IPS DF 4.7 (cell line): ENCODE data around the gene GLB1L2.

ENCODE experiments used
- DNase-seq: peaks from one replicate; pipeline ENCODE4 v3.0.0-alpha.2; 2013; ENCODE audit warnings: low spot score; ENCODE audit errors: extremely low read depth

The GLB1L2 gene

DNA sequence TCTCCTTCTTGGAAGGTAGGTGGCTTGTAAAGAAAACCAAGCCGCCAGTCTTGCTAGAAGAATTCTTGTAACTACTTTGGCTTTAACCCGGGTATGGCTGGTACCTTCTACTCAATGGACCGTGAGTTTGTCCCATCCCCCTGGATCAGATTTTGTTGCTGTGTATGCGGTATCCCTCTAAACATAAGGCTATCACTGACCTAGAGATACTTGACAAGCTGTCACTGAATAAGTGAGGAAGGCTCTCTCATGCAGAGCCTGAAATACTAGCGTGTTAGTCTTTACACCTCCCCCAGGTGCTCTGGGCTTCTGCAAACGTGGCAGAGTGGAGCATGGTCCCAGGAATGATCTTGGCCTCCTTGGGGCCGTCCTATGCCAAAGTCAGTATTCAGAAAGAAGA lies 34.5 kb downstream of the GLB1L2 start:
- DNase-seq: no peak

GRCh38 chr11:134367781-134368180 lies 36.0 kb downstream of the GLB1L2 start:
- DNase-seq: no peak

GRCh38 chr11:134369656-134370525 lies 38.1 kb downstream of the GLB1L2 start:
- DNase-seq: no peak

- no peak for DNase-seq
Measured at GRCh38 chr11:134370526-134371435, 39.0 kb downstream of the GLB1L2 start.

- DNase-seq: no peak
Measured at GRCh38 chr11:134371436-134372185, 39.8 kb downstream of the GLB1L2 start.

DNA sequence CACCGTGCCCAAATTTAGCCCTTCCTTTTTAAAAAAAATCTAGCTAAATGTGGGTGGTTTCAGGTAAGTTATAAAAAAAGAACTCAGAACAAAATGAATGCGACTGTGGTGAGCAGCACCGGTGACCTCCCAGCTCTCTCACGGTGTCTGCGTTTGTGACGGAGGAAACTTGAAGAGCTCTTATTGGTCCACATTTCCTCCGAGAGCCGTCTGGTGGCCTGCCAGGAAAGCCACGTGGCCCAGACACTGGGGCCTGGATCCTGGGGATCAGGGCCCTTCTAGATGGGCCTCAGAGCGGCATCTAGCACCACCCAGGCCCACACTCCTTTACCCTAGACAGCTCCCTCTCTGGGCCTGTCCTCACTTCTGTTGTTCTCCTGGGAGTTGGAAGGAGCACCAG lies 40.7 kb downstream of the GLB1L2 start:
- no peak for DNase-seq

- no peak for DNase-seq
Measured at GRCh38 chr11:134372961-134373360, 41.2 kb downstream of the GLB1L2 start.

- DNase-seq: no peak
Measured at GRCh38 chr11:134373591-134374052, 41.8 kb downstream of the GLB1L2 start.

DNA sequence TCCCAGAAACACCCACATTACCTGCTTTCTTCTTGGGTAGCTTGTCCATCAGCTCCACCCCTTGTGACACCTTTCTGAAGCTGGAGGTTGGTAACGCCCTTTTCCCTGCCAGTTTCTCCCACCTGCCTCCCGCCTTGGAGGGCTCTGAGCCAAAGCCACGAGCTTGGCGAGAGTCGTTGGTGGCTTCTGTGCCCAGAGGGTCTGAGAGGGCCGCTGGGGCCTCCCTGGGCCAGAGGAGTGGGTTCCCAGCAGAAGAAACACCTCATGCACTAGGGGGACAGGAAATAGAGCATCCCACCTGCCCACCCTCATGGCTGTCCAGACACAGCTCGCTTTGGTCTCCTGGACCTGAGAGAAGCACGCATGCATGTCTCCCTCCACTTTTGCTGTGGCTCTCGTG lies 42.4 kb downstream of the GLB1L2 start:
- no peak for DNase-seq

- DNase-seq: no peak
Measured at GRCh38 chr11:134374891-134375550, 43.2 kb downstream of the GLB1L2 start.

GRCh38 chr11:134376150-134376921 lies 44.5 kb downstream of the GLB1L2 start:
- no peak for DNase-seq

DNA sequence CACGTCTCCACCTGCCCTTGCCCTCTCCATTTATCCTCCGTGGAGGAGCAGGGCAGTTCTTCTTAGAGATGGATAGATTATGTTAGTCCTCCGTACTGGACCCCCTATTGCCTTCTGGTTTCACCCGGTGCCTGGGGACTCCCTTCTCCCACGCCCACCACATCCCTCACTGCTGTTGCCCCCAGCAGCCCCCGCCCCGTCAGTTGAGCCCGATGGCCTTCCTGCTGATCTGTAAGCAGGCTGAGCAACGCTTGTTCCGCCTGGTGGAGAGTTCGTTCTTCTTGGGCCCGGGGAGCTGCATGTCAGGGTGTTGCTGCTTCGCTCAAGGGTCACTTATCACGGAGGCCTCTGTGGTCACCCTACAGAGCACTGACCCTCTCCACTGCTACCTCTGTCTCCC lies 46.1 kb downstream of the GLB1L2 start:
- DNase-seq: no peak

- DNase-seq: no peak
Measured at GRCh38 chr11:134379241-134379640, 47.5 kb downstream of the GLB1L2 start.

DNA sequence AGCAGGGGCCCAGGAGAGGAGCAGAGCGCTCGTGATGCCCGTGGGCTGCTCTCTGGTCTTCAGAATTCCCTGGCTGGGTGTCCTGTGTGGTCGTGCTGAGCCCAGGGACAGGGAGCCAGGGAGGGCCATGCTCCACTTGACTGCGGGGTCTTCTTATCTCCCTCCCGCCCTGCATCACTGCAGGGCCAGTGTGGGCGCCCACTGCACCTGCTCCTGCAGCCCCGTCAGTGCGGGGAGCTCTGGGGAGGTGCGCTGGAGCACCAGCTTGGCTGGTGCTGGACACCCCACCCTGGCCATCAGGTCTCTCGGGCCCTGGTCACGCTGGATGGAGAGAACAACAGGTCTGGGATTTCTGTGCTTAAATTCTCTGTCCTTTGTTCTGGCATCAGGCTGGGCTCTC lies 48.4 kb downstream of the GLB1L2 start:
- no peak for DNase-seq

DNA sequence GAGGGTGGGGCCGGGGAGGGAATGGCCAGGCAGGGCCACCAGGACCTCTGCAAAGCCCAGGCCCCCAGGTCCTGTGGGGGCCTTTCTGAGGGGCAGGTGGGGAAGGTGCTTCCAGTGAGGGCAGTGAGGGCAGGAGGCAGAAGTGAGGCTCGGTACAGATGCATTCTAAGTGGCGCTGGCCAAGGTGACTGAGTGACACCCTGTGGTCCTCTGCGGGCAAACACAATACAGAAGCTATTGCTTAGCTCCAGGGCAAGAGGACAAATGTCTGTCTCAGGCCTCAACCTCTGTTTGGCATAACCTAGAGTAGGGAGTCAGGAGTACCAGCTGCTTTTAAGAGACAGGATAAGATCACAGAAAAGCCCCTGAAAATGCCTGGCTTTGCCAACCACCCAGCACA lies 49.0 kb downstream of the GLB1L2 start:
- DNase-seq: no peak

GRCh38 chr11:134382257-134382656 lies 50.5 kb downstream of the GLB1L2 start:
- DNase-seq: no peak

DNA sequence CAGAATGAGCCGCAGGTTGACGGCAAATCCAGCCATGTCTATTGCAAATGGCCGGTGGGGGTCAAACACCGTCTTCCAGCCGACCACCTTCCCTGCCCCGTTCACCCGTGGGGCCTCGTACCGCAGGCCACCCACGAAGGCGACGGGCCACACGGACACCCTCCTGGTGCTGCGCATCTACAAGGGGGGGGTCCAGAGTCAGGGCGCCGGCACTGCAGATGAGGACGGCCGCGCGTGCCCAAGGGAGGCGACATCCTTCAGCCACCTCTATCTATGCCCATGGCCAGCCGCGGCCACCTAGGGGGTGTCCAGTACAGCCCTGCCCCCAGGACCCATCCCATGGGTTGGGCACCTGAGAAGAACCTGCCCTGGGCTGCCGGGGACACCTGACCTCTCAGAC lies 51.0 kb downstream of the GLB1L2 start:
- no peak for DNase-seq

- no peak for DNase-seq
Measured at GRCh38 chr11:134383576-134384221, 51.9 kb downstream of the GLB1L2 start.

DNA sequence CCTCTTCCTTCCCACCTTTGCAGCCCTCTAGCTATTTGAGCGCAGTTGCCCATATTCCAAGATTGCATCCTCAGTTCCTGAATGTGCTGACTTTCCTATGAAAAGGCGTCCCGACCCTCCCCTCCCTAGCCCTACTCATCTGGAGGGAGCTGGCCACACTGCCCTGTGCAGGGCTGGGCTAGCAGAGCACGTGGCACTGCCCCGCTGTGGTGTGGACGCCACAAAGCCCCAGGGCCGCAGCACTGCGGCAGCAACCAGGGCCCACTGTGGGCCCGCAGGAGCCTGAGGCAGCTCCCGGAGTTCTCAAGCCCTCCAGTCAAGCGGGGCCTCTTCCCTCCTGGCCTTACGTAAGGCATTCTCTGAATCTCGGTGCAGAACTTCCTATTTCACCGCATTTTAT lies 52.6 kb downstream of the GLB1L2 start:
- no peak for DNase-seq

DNA sequence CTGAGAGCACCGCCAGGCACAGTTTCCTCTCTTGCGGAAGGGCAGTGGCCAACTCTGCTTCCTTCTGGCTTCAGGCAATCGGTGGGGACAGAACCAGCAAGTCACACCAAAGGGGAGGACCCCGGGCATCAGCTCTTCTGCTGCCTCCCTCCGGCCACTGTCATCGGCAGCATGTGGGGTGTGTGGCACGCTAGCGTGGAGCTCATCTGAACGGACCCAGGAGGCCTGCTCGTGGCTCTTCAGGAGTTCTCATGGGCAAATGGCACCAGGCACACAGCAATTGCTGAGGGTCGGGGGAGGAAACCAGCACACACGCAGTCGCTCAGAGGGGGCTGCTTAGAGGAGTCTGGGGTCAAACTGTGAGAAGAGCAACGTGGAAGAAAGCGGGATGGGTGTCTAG lies 53.4 kb downstream of the GLB1L2 start:
- DNase-seq: no peak
